G401 (cell line): ENCODE data around the gene CCR5. TPM values are rescaled to one million over a fixed set of nuclear protein-coding genes. Genes with fewer than 3 reads are reported as not detected.
"Not testable (repeated sequence)": the region's sequence is repeated elsewhere in the genome, so short reads cannot be mapped to it uniquely, and the experiment has no call there.

Source experiments
- DNase-seq: peaks from one replicate; pipeline ENCODE4 v3.0.0-alpha.2; 2015; ENCODE audit warnings: low spot score
- in situ Hi-C: cut with HindIII; loops from 2 replicates; pipeline ENCODE4 v1.10.0; 2016; ENCODE audit warnings: low sequenced_read_pairs, mixed read lengths
- total RNA-seq: library from RNA; depleted of rRNA; stranded (reverse); fragments of >200 nt; shearing (Covaris generic); gene quantifications from 2 replicates; pipeline ENCODE4 v1.2.3, GENCODE V29; 2014; rRNA removed

Gene CCR5
- total RNA-seq, result 0.20 and 0.31 TPM in 2 replicates

DNA sequence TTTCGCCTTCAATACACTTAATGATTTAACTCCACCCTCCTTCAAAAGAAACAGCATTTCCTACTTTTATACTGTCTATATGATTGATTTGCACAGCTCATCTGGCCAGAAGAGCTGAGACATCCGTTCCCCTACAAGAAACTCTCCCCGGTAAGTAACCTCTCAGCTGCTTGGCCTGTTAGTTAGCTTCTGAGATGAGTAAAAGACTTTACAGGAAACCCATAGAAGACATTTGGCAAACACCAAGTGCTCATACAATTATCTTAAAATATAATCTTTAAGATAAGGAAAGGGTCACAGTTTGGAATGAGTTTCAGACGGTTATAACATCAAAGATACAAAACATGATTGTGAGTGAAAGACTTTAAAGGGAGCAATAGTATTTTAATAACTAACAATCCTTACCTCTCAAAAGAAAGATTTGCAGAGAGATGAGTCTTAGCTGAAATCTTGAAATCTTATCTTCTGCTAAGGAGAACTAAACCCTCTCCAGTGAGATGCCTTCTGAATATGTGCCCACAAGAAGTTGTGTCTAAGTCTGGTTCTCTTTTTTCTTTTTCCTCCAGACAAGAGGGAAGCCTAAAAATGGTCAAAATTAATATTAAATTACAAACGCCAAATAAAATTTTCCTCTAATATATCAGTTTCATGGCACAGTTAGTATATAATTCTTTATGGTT lies at the start of gene CCR5:
Gene CCR5 (plus strand): TSS at position 108 of the 680 bp plus-strand sequence. CDS start 1,957 bp downstream, outside the sequence.
- no peak for DNase-seq
- in situ Hi-C loops, result no loop called here

DNA sequence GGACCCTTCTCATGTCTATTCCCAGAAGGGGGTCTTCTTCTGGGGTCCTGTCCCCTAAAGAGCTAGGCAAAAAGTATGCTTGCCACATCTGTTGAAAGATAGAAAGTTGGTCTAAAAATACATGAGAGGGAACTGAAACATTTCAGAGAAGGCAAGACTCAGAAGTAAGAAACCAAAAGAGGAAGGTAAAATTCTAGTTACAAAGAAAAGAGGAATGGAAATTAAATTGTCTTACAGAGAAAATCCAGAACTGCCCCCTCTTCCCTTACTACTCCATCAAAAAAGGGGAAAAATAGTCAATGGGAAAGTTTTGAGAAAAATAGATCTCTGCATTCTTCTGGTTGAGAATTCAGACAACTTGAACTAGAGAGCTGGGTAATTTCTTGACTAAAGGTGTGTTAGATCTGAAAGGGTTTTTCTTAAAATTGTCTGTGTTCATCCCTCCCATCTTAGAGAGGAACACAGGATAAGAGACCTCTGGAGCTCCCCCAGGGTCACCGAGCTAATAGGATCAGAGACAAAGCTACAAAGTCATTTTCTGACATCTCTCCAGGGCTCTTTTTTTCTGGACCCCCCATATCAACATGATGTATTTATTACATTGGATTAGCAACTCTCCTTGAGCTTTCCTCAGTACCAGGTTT lies 49.2 kb upstream of the CCR5 start:
- in situ Hi-C loops, result no loop called here
- DNase-seq, result no peak

DNA sequence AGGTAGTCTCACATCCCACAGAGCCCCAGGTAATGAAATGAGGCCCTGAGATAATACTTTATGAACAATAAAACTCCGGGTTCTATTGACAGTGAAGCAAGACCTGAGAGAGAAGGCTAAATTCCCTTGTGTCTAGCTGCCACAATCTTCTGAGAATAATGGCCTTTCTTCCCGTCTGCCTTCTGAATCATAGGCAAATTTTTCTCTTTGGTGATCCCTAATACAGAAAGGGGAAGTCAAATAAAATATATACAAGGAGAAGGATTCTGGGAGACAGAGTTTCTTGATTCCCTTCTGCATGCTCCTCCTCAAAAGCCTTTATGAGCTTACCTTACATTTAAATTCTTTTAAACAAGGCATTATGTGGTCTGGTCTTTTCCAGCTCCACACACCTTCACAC lies 46.7 kb upstream of the CCR5 start:
- in situ Hi-C loops, result no loop called here
- no peak for DNase-seq

DNA sequence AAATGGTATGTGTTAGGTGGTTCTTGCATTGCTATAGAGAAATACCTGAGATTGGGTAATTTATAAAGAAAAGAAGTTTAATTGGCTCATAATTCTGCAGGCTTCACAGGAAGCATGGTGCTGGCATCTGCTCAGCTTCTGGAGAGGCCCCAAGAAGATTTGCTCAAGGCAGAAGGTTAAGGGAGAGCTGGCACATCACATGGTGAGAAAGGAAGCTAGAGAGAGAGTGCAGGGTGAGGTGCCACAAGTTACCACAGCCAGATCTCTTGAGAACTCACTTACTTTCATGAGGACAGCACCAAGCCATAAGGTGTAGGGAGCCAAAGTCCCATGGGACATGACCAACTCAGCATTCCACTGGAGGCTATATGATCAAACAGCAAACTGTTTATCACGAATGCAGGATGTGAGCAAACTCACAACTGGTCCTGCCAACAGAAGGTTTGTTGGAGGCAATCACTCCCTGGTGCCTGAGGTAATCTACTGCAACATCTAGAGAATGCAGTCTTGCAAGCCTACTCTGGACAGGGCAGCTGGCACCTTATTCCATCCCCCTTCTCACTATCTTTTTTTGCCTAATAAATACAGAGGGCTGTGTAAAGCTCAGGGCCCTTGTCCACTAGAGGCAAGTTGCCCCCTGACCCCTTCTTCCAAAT lies 45.0 kb upstream of the CCR5 start:
- in situ Hi-C loops, result no loop called here
- no peak for DNase-seq

DNA sequence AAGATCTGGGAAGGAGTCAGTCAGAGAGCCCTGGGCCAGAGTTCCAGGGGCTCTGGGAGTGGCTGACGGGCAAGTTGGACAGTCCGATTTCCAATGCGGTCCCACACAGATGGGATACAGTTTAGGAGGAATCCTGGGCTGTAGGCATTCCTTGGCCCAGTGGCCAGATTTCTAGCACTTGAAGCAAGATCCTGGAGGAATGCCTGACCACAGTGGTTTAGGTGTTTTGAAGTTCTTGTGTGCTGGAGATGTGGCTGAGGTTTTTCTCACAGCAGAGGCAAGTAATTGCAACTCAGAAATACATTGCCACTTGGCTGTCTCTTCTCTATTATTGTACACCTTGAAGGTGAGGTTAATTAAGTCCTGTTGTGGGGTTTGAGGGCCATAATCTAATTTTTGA lies 40.1 kb upstream of the CCR5 start:
- in situ Hi-C loops, DNase-seq: not testable (repeated sequence)

DNA sequence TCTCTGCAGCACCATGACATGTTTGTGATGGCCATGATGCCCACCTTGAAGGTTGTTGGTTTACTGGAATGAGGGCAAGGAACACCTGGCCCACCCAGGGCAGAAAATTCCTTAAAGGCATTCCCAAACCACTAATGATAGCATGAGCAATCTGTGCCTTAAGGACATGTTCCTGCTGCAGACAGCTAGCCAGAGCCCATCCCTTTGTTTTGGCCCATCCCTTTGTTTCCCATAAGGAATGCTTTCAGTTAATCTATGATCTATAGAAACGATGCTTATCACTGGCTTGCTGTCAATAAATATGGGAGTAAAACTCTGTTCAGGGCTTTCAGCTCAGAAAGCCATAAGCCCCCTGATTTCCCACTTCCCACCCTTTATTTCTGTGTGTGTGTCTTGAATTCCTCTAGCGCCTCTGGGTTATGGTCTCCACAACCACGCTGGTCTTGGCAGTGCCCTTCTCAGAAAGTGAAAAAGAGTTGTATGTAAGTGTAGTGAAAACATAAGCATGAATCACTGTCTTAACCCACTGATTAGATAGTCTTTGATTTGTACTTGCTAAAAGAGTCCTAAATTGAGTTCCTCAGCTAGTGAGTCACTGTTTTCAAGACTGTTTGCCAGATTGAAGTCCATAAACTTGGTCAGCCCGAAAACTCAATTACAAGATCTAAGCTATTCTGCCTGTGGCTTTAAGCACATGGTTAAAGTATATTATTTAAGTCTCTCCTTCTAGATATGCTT lies 35.8 kb upstream of the CCR5 start:
- no peak for DNase-seq
- in situ Hi-C loops, result no loop called here

DNA sequence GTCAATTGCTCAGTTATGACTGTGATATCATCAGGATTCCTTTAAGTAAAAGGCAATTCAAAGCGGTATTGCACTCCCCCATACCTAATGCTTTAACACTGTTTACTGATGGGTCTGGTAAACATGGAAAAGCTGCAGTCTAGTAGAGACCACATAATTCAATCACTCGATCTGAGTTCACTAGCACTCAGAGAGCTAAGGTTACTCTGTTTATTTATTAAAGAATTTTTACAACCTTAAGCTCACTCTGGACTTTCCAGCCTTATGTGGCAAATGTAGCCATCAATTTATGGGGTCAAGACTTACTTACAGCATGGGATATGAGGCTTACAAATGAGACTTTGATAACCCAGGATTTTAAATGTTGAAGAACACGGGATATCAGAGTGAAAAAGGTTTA lies 35.2 kb upstream of the CCR5 start:
- in situ Hi-C loops, result no loop called here
- no peak for DNase-seq

DNA sequence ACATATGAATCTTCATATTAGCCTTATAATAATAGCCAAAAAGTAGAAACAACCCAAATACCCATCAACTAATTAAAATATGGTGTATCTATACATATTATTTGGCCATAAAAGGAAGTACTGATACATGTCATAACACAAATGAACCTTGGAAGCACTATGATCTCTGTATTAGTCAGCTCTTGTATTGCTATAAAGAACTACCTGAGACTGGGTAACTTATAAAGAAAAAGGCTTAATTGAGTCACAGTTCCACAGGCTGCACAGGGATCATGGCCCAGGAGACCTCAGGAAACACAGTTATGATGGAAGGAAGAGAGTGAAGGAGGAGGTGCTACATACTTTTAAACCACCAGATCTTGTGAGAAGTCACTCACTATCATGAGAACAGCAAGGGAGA lies 32.8 kb upstream of the CCR5 start:
- in situ Hi-C loops, result no loop called here
- DNase-seq, result no peak

DNA sequence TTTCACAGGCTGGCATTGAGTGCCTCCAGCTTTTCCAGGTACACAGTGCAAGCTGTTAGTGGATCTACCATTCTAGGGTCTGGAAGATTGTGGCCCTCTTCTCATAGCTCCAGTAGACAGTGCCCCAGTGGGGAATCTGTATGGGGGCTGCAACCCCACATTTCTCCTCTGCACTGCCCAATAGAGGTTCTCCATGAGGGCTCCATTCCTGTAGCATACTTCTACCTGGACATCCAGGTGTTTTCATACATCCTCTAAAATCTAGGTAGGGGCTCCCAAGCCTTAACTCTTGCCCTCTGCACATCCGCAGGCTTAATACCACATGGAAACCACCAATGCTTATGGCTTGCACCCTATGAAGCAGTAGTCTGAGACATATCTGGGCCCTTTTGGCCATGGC lies 31.9 kb upstream of the CCR5 start:
- DNase-seq, result no peak
- in situ Hi-C loops, result no loop called here

DNA sequence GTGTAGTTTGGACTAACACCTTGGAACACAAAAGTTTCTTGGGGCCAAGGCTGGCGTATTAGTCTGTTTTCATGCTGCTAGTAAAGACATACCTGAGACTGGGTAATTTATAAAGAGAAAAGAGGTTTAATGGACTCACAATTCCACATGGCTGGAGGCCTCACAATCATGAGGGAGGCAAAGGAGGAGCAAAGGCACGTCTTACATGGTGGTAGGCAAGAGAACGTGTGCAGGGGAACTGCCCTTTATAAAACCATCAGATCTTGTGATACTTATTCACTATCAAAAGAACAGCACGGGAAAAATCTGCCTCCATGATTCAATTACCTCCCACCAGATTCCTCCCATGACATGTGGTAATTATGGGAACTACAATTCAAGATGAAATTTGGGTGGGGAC lies 26.3 kb upstream of the CCR5 start:
- in situ Hi-C loops, result no loop called here
- no peak for DNase-seq

DNA sequence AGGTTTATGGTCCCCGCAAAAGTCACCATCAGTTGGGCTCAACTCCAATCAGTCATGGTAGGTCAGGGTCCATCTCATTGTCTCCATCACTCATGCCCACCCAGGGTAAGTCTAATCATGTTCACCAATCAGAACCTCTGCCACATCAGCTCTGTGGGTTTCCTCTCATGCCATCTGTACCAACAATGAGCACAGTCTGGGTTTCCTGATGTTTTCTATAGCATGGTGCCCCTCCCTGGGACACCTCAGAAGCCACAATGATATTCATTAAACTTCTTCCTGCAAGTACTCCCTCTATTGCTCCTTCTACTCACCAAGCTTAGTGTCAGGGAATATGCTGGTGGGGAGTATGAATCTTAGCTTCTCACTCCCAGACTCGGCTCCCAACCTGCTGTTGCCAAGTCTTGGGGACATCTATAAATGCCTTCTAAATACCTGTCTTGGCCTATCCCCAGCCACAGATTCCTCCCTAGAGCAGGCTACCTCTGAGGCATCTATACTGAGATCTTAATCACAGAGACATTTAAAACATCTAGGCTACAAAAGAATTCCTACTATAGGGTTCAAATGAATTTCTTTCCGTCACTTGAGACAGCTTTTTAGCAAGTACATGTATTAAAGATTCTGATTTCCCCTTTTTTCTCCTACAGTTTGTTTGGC lies 21.8 kb upstream of the CCR5 start:
- in situ Hi-C loops, result no loop called here
- no peak for DNase-seq

DNA sequence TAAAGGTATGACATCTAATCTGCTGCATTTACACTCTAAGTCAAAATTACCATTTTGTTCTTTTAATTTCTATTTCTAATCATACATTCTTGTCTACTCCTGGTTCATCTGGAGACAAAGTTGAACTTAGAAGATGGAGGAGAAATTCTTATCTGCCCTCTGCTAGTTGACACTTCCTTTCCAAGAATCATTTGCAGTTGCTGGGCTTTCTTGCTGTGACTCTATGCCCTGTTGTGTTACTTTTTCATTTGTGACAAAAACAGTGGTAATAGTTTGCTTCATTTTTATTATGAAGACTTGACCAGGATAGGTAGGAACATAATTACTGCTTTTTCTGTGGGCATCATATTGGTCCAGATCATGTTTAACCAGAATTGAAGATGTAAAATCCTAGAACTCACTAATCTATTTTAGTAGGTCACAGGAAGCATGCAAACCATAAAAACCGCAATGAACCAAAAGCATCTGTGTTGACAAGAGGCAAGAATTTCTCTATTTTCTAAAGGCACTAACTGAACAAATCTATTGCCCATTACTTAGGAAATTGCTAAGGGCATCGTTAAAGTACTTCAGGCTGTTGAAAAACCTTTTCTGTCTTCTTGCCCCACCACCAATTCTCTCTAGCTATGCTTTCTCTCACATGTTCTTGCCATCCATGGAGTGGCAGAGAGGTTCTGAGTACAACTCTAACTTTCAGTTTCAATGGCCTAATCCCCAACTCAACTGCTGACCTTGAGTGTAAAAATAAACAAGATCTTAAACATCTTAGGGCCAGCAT lies 21.1 kb upstream of the CCR5 start:
- in situ Hi-C loops, result no loop called here

DNA sequence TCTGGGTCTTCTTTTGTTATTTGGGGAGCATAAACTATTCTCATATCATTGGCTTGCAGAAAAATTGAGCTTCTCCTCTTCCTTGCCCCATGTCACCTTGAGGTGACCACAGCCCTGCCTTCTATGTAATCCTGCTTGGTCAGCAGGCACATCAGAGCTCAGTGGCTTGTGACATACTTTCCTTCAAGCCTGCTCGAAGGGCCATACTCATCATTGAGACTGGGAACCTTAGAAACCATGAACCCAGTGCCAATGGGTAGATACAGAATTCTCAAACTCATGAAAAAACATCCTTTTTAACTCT lies 20.5 kb upstream of the CCR5 start:
- no peak for DNase-seq
- in situ Hi-C loops, result no loop called here

More for the DNA sequence above, 21.1 kb upstream of the CCR5 start:
- no peak for DNase-seq

DNA sequence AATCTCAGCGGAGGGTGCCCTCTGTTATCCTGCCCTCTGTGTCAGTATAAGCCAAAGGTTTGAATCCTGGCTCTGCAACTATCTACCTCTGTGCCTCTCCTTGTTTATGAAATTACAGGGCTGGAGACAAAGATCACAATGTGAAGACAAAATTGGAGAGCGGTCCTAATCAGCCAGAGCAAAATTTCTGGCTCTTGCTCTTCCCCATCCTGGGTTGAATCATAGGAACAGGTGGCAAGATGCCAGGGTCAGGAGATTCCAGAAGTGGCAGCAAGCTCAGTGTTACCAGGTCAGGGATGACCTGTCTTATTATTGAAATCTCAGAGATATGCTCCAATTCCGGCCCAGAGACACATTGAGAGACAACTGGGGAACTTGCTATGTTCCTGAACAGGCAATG lies 19.1 kb upstream of the CCR5 start:
- DNase-seq, result no peak
- in situ Hi-C loops, result no loop called here

DNA sequence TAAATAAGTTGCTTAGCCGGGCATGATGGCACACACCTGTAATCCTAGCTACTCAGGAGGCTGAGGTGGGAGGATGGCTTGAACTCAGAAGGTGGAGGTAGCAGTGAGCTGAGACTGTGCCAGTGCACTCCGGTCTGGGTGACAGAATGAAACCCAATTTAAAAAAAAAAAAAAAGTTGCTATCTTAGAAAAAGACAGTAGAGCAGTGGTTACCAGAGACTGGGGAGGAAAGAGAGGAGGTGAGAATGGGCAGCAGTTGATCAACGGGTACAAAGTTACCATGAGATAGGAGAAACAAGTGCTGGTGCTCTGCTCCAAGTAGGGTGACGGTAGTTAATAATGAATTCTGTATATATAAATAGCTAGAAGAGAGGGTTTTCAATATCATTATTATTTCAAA lies 17.7 kb upstream of the CCR5 start:
- no peak for DNase-seq
- in situ Hi-C loops, result no loop called here

DNA sequence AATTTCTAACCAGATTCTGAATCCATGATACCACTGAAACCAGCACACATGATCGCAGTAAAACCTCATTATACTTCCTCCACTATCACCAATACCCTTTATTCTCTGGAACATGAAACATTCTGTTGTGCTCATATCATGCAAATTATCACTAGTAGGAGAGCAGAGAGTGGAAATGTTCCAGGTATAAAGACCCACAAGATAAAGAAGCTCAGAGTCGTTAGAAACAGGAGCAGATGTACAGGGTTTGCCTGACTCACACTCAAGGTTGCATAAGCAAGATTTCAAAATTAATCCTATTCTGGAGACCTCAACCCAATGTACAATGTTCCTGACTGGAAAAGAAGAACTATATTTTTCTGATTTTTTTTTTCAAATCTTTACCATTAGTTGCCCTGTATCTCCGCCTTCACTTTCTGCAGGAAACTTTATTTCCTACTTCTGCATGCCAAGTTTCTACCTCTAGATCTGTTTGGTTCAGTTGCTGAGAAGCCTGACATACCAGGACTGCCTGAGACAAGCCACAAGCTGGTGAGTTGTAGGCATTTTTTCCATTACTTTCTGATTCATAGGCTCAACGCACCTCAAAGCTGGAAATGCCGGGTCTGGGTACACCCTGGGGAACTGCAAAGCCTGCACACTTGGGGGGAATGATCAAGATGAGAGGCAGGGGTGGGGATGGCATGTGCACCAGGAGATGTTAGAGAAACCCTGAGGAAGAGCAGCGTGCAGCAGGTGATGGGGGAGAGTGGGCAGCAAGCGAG lies 16.9 kb upstream of the CCR5 start, which contains the start of gene CCR2:
Gene CCR2 (plus strand): TSS at position 465 of the 764 bp plus-strand sequence. CDS start 3,417 bp downstream, outside the sequence.
- no peak for DNase-seq
- in situ Hi-C loops, result no loop called here

DNA sequence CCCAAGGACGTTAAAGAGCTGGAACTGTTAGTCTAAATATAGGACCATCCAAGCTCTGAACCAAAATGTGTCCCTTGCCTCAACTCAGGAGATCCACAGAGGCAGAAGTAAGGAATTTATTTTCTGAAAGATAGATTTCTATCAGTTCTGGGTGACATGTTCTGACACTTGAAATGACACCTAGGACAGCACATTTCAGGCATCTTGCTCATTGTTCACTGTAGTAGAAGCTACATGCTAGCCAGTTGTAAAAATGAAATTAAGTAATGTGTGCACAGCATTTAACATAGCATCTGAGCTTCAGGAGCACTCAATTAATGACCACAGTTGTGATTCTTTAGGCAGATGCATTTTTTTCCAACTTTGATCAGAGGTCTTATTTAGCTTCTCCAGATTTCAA lies 16.3 kb upstream of the CCR5 start:
- in situ Hi-C loops, result no loop called here

DNA sequence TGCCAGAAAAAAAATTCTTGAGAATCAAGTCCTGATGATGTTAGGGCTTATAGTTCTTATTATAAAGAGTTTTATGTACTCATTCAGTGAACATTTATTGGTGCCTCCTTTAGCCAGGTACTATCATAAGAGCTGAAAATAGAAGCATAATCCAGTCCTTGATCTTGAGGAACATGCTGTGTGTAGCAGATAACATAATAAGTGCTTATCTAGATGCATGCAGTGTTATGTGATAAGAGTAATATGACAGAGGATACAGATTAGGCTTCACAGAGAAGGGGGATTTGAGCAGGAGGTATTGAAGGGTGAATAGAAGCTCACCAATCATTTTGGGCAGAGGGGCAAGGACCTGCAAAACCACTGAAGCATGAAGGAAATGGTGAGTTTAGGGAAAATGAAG lies 15.8 kb upstream of the CCR5 start:
- no peak for DNase-seq
- in situ Hi-C loops, result no loop called here

More for the DNA sequence above, 16.3 kb upstream of the CCR5 start:
- no peak for DNase-seq
